GM23248 (cell line): ENCODE data around the gene SH3BGRL2. TPM values are rescaled to one million over a fixed set of nuclear protein-coding genes. Genes with fewer than 3 reads are reported as not detected.
"Not testable (repeated sequence)": the region's sequence is repeated elsewhere in the genome, so short reads cannot be mapped to it uniquely, and the experiment has no call there.

ENCODE experiments used
- DNase-seq: peaks from one replicate; pipeline ENCODE4 v3.0.0-alpha.2; 2015
- H2AFZ ChIP-seq: fragments of 200-600 bp; sonication (generic); 2 replicates; pipeline ENCODE4 v1.6.1; 2016; ENCODE audit warnings: antibody characterized with exemption
- H3F3A ChIP-seq: fragments of 200-600 bp; sonication (generic); 2 replicates; pipeline ENCODE4 v1.6.1; 2016; ENCODE audit warnings: mild to moderate bottlenecking, antibody characterized with exemption, mixed run types; ENCODE audit not compliant: insufficient read depth
- H3K27ac ChIP-seq: fragments of 200-600 bp; sonication (generic); 2 replicates; pipeline ENCODE4 v1.5.1; 2016; ENCODE audit warnings: mild to moderate bottlenecking
- H3K27me3 ChIP-seq: fragments of 200-600 bp; sonication (generic); replicated peaks from 2 replicates; pipeline ENCODE4 v1.6.1; 2016; ENCODE audit warnings: mild to moderate bottlenecking; ENCODE audit not compliant: insufficient read depth
- H3K36me3 ChIP-seq: fragments of 200-600 bp; sonication (generic); 2 replicates; pipeline ENCODE4 v1.6.1; 2016; ENCODE audit warnings: low read depth, mild to moderate bottlenecking
- H3K4me1 ChIP-seq: fragments of 200-600 bp; sonication (generic); 2 replicates; pipeline ENCODE4 v1.6.1; 2016; ENCODE audit warnings: mild to moderate bottlenecking; ENCODE audit not compliant: insufficient read depth
- H3K4me2 ChIP-seq: fragments of 200-600 bp; sonication (generic); one replicate; pipeline ENCODE4 v1.6.1; 2016; ENCODE audit warnings: mild to moderate bottlenecking; ENCODE audit not compliant: unreplicated experiment
- H3K4me3 ChIP-seq: fragments of 200-600 bp; sonication (generic); 2 replicates; pipeline ENCODE4 v1.5.1; 2016; ENCODE audit warnings: mild to moderate bottlenecking
- H3K79me2 ChIP-seq: fragments of 200-600 bp; sonication (generic); 2 replicates; pipeline ENCODE4 v1.6.1; 2016; ENCODE audit warnings: mild to moderate bottlenecking; ENCODE audit not compliant: insufficient read depth
- H3K9ac ChIP-seq: fragments of 200-600 bp; sonication (generic); 2 replicates; pipeline ENCODE4 v1.6.1; 2016; ENCODE audit warnings: mild to moderate bottlenecking
- H3K9me2 ChIP-seq: fragments of 200-600 bp; sonication (generic); 2 replicates; pipeline ENCODE4 v1.6.1; 2016; ENCODE audit warnings: mixed run types, mild to moderate bottlenecking, moderate library complexity; ENCODE audit not compliant: insufficient read depth
- H3K9me3 ChIP-seq: fragments of 200-600 bp; sonication (generic); one replicate; pipeline ENCODE4 v1.6.1; 2017; ENCODE audit warnings: low read depth
- H4K20me1 ChIP-seq: fragments of 200-600 bp; sonication (generic); 2 replicates; pipeline ENCODE4 v1.6.0; 2016; ENCODE audit not compliant: insufficient read depth
- EZH2 ChIP-seq: fragments of 200-600 bp; sonication (generic); IDR thresholded peaks from 2 replicates; pipeline ENCODE4 v1.6.1; 2018; ENCODE audit warnings: antibody characterized with exemption, mild to moderate bottlenecking; ENCODE audit not compliant: insufficient read depth, poor library complexity, severe bottlenecking
- EZH2phosphoT487 ChIP-seq: fragments of 200-600 bp; sonication (generic); IDR thresholded peaks from 2 replicates; pipeline ENCODE4 v1.6.1; 2018; ENCODE audit warnings: antibody characterized with exemption, moderate library complexity, mild to moderate bottlenecking, low read depth; ENCODE audit not compliant: insufficient read depth
- WGBS, 2 experiments: methylation state at CpG; one replicate each; pipeline ENCODE4 v1.1.6; 2015 to 2017; ENCODE audit warnings: low lambda C conversion rate in 2 of 2, low coverage in 1 of 2; ENCODE audit errors: missing lambda C conversion rate in 2 of 2; 5-methylcytosine and 5-hydroxymethylcytosine counted together
- in situ Hi-C: fragments of 300-500 bp; cut with MboI; formaldehyde crosslinking; loops from 2 replicates; pipeline ENCODE4 v1.15.0; 2020
- polyA plus RNA-seq: library from polyadenylated mRNA; unstranded; fragments of >200 nt; fragmentation: Nextera tagmentation; extraction: Ambion mirVana; gene quantifications from 2 replicates; pipeline ENCODE4 v1.2.1, GENCODE V29; 2016
- total RNA-seq: library from RNA; depleted of rRNA; stranded (reverse); fragments of >200 nt; shearing (Covaris generic); gene quantifications from 2 replicates; pipeline ENCODE4 v1.2.3, GENCODE V29; 2014; rRNA removed

SH3BGRL2 gene
- total and polyA plus RNA-seq, 2 experiments from 2014 or later = 1.1 to 2.2 TPM

DNA sequence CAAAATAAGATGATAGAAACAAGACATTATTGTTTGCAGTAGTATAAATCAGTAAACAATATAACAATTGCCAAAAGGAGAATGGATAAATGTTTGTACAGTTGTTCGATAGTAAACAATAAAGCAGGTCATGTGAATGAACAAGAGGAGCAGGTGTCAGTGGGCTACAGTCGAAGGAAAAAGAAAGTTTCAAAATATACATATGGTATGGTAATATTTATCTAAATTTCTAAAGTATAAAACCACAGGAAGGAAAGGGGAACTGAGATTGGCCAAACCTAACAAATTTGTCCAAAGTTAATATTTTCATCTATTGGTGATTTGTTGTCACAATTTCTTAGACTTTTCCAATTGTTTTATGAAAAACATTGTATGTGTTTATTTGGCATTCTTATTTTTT is 110.9 kb downstream of the SH3BGRL2 start:
- no peaks in the 10 kb centered on the region for H3K4me1 ChIP-seq
- no peak overlapping the region for H3K4me2 ChIP-seq
- no peaks in the 10 kb centered on the region for H3K27me3 ChIP-seq
- H2AFZ ChIP-seq = no peak overlapping the region
- no peaks in the 10 kb centered on the region for H3K36me3 ChIP-seq
- no peaks in the 10 kb centered on the region for H4K20me1 ChIP-seq
- H3F3A ChIP-seq = no peaks in the 10 kb centered on the region
- H3K9me2 ChIP-seq = no peaks in the 10 kb centered on the region
- TF ChIP-seq EZH2 (no peak), EZH2phosphoT487 (no peak)
- H3K9me3 ChIP-seq = no peaks in the 10 kb centered on the region
- H3K4me3 ChIP-seq = no peak overlapping the region
- no peak overlapping the region for H3K27ac ChIP-seq
- DNase-seq = no peak
- H3K79me2 ChIP-seq = no peaks in the 10 kb centered on the region
- H3K9ac ChIP-seq = no peak overlapping the region
- in situ Hi-C loops = no loop called here
- WGBS, 2 experiments = 50 to 73% methylated on average over 2 of the region's 2 CpGs

DNA sequence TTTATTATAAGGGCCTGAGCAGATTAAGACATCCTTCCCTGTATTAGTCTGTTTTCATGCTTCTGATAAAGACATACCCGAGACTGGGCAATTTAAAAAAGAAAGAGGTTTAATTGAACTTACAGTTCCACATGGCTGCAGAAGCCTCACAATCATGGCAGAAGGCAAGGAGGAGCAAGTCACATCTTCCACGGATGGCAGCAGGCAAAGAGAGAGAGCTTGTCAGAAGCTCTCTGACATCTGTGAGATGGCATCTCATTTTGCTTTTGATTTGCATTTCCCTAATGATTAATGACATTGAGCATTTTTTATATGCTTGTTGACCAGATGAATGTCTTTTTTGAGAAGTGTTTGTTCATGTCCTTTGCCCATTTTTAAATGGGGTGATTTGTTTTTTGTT is 114.2 kb downstream of the SH3BGRL2 start:
- H3K9me3 ChIP-seq, DNase-seq, H3K9me2 ChIP-seq, H3K4me1 ChIP-seq, H3F3A ChIP-seq, H3K79me2 ChIP-seq, in situ Hi-C loops, H3K27ac ChIP-seq, H3K4me3 ChIP-seq, H4K20me1 ChIP-seq, H2AFZ ChIP-seq, H3K9ac ChIP-seq, H3K36me3 ChIP-seq, H3K27me3 ChIP-seq, H3K4me2 ChIP-seq: not testable (repeated sequence)
- 51 to 67% methylated on average over 2 of the region's 2 CpGs for WGBS, 2 experiments

DNA sequence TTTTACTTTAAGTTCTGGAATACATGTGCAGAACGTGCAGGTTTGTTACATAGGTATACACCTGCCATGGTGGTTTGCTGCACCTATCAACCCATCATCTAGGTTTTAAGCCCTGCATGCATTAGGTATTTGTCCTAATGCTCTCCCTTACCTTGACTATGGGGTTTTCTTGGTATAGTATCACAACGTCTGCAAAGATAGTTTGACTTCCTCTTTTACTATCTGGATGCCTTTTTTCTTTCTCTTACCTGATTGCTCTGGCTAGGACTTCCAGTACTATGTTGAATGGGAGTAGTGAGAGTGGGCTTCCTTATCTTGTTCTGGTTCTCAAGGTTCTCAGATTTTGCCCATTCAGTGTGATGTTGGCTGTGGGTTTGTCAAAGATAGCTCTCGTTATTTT is 115.2 kb downstream of the SH3BGRL2 start:
- H3F3A ChIP-seq, H3K27ac ChIP-seq, DNase-seq, H3K9me3 ChIP-seq, H3K27me3 ChIP-seq, H3K9me2 ChIP-seq, H2AFZ ChIP-seq, H3K9ac ChIP-seq, in situ Hi-C loops, H4K20me1 ChIP-seq, H3K36me3 ChIP-seq, H3K79me2 ChIP-seq, H3K4me3 ChIP-seq, H3K4me2 ChIP-seq, H3K4me1 ChIP-seq: not testable (repeated sequence)
- WGBS, 2 experiments = 30 to 44% methylated on average over 3 of the region's 3 CpGs

DNA sequence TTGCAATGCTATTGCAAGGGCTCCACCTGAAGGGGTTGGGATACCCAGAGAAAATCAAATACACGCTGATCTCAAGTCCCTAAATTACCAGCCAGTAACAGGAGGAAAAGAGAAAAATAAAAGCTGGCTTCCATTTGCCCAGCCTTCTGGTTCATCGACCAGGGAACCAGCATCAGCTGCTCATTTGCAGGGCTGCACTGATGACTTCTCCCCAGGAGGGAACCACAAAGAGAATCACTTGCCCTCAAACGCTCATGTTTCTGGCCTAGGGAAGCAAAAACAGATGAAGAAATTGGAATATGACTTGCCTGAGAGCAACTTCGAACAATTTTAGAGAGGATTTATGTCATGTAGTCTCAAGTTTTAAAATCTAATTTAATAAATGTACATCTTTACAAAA is 119.7 kb downstream of the SH3BGRL2 start:
- Histone ChIP-seq H3F3A (no peaks in the 10 kb centered on the region), H3K9me3 (no peaks in the 10 kb centered on the region), H3K27ac (no peak overlapping the region), H3K9ac (no peak overlapping the region), H3K4me3 (no peak overlapping the region), H3K79me2 (no peaks in the 10 kb centered on the region), H3K4me1 (no peaks in the 10 kb centered on the region), H3K36me3 (no peaks in the 10 kb centered on the region), H3K9me2 (no peaks in the 10 kb centered on the region), H3K4me2 (no peak overlapping the region), H4K20me1 (no peaks in the 10 kb centered on the region), H3K27me3 (peaks cover 5% of the 10 kb centered on the region), H2AFZ (no peak overlapping the region)
- in situ Hi-C loops = no loop called here
- 0 to 3% methylated on average over 4 of the region's 4 CpGs for WGBS, 2 experiments
- TF ChIP-seq EZH2 = no peak
- TF ChIP-seq EZH2phosphoT487 = no peak
- DNase-seq = no peak

Other genes starting within 250 kb of the SH3BGRL2 start
- gene LCA5, start 93.9 kb upstream of the SH3BGRL2 start, total RNA-seq = 2.7 and 4.2 TPM in 2 replicates
- gene LCA5, start 93.9 kb upstream of the SH3BGRL2 start, polyA plus RNA-seq = 3.6 and 4.0 TPM in 2 replicates